Activated T-cell treated with anti-CD3 and anti-CD28 coated beads for 1 hour (primary cell): Measurements from ENCODE around the gene PSME1.

ENCODE experiments used
- DNase-seq: peaks from one replicate; pipeline ENCODE4 v3.0.0-alpha.2; 2020; ENCODE audit warnings: low read depth

The PSME1 gene

DNA sequence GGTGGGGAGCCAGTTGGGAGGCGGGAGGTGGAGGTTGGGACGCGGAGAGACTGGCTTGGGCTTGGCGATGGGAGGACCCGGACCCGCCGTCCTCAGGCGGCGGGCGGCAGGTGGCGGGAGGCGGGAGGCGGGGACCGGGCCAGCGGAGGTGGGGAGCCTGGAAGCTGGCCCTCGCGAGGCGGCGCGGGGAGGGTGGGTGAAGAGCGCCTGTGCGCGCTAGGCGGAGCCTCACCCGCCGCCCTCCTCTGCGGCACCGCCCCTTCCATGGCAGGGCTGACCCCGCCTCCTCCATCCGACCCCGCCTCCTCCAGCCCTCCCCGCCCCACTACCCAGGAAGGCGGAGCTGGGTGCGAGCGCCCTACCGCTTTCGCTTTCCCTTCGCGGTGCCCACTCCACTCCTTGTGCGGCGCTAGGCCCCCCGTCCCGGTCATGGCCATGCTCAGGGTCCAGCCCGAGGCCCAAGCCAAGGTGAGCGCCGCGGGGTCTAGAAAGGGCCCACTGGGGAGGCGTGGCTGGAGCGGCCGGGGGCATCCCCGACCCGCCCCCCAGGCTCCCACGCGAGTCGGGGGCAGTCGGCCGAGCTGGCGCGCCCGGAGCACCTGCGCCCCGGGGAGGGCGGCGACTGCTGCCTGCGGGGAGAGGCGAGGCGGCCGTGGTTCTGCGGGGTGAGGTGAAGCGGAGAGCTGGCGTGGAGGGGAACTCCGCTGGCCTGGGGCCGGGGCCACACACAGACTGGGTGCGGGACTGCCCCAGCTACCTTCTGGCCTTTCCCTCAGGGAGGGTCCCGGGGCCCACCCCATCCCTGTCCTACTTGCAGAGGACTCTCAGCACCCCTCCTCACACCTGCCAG lies at the start of gene PSME1:
PSME1 (plus strand) TSS at position 361 of the 850 bp plus-strand sequence; CDS start at position 430, 69 bp downstream.
- peak; percentile 91 for DNase-seq

- no peak for DNase-seq
Measured at GRCh38 chr14:24087004-24087403, 49.0 kb upstream of the PSME1 start.

- DNase-seq, result no peak
Measured at GRCh38 chr14:24088095-24088494, 47.9 kb upstream of the PSME1 start.

- no peak for DNase-seq
Measured at GRCh38 chr14:24089890-24090289, 46.1 kb upstream of the PSME1 start.

GRCh38 chr14:24092110-24092504 lies 43.9 kb upstream of the PSME1 start:
- DNase-seq, result no peak

DNA sequence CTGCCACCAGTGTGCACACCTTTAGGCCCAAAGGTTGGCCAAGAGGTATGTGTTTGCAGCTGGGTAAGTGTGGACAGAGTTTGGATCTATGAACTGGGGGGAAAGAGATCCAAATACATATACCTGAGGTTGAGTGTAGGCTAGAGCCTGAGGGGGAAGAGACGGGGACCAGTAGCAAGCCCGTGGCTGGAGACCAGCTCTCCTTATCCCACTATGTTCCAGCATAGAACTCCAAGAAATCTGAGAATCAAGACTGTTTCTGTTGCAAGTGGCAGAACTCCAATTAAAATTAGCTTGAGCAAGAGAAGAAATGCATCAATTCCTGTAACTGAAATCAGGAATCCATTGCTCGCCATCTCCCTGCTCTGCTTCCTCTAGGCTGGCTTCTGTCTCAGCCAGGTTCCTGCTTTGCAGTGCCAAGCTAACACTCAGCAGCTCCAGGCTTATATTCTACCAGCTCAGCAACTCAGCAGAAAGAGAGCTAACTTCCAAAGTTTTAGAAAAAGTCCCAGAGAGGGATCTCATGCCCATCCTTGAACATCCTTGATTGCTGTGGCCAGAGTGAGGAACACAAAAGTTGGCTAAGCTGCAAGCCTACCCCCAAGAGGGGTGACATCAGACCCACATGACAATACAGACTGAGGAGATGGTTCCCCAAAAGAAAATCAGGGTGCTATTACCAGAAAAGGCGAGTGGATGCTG lies 43.3 kb upstream of the PSME1 start:
- no peak for DNase-seq

DNA sequence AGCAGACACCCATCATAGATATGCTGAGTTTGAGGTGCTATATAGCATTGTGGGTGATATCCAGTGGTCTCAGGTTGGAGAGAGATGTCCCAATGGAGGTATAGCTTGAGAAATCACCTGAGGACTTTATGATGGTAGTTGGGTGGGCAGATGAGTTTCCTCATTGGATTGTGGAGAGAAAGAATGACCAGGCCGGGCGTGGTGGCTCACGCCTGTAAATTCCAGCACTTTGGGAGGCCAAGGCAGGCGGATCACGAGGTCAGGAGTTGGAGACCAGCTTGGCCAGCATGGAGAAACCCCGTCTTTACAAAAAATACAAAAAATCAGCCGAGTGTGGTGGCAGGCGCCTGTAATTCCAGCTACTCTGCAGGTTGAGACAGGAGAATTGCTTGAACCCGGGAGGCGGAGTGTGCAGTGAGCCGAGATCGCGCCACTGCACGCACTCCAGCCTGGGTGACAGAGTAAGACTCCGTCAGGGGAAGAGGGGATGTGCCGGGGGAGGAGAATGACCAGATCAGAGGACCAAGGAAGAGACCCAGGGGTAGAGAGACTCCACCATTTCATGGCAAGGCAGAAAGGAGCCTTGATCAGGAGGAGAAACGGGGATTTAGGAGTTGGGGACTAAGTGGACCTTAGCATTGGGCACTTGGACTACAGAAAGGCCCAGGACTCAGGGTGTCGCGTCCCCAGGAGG lies 42.6 kb upstream of the PSME1 start:
- DNase-seq, result no peak

DNA sequence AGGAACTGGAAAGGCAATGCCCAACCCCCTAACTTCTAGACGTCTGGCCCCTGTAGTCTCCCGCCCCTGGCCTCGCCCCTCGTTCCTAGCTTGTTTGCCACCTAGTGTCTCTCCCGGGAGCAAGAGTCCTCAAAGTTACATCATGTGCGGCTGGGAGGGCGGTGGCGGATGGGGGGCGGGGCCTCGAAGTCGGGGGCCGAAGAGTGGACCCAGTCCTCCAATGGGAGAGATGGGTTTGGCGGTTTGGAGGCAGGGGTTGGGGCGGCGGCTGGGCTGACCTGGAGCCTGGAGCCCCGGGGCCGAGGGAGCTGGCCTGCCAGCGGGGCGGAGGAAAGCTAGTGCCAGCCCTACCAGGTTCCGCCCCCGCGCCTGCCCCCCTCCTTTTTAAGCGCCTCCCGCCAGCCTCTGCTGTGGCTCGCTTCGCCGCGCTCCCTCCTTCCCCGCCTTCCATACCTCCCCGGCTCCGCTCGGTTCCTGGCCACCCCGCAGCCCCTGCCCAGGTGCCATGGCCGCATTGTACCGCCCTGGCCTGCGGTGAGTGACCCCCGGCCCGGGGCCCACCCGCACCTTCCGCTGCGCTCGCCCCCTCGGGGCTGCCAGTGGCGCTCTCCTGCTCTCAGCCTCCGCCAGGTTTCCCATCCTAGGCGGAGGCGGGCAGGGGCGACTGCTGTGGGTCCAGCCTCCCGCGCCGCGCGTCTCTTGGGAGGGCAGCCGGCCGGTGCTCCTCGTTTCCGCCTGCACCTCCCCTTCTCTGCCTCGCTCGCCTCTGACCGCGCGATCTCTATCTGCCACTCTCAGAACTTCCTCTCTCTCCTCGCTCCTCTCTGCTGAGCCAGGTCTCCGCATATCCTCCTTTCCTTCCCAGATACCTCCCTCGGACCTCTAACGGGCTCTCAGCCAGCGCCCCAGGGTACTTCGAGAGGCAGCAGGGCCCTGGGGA lies 41.8 kb upstream of the PSME1 start, which contains the start of gene PCK2:
PCK2 (plus strand) TSS at position 411 of the 940 bp plus-strand sequence; CDS start at position 506, 95 bp downstream.
- DNase-seq, result peak; percentile 69

GRCh38 chr14:24094841-24095270 lies 41.1 kb upstream of the PSME1 start:
- DNase-seq, result no peak

DNA sequence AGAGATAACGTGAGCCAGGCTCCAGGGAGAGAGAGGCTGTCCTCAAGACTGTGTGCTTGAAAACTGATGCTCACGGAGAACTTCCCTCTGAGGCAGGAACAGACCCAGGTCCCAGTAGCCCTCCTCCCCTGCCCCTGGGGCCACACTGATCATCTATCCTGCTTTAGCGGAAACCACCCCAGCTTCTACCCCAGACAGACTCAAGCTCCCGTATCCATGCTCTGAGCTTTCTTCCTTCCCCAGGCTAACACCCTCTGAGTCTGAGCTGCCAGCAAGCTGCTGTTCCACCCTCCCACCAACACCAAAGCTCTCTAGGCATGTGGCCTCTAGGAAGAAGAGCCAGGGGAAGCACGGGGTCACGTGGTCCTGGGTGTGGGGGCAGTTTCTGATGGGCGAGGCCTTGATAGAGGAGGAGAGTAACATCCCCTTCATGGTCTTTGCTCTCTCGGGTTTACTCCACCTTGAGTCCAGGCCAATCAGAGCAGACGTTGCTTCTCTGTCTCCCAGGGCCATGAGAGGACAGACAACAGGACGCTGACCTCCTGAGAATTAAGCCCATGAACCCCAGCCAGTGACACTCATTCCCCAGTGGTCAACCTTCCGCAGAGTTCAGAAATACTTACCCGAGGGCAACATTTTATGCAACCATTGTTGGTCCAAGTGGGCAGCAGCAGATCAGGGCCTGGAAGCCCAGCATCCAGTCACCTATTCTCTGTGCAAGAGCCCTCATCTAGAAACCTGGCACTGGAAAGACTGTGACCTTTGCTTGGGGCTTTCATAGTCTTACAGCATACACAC lies 40.5 kb upstream of the PSME1 start:
- no peak for DNase-seq

- DNase-seq, result no peak
Measured at GRCh38 chr14:24096545-24097181, 39.3 kb upstream of the PSME1 start.

DNA sequence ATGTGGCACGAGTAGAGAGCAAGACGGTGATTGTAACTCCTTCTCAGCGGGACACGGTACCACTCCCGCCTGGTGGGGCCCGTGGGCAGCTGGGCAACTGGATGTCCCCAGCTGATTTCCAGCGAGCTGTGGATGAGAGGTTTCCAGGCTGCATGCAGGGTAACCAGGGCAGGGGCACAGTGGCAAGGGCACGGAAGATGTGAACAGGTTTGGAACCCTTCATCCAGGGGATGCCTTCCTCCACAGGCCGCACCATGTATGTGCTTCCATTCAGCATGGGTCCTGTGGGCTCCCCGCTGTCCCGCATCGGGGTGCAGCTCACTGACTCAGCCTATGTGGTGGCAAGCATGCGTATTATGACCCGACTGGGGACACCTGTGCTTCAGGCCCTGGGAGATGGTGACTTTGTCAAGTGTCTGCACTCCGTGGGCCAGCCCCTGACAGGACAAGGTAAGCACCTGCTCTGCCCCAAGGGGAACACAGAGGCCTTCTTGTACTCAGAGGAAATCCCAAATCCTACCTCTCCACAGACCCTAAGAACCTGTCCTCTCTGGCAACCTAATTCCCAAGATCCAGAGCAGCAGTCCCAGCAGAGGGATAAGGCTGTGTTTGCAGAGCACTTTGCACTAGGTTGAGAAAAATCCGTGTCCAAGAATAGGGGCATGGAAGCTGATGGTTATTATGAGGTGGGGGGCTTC lies 37.6 kb upstream of the PSME1 start:
- DNase-seq, result no peak

DNA sequence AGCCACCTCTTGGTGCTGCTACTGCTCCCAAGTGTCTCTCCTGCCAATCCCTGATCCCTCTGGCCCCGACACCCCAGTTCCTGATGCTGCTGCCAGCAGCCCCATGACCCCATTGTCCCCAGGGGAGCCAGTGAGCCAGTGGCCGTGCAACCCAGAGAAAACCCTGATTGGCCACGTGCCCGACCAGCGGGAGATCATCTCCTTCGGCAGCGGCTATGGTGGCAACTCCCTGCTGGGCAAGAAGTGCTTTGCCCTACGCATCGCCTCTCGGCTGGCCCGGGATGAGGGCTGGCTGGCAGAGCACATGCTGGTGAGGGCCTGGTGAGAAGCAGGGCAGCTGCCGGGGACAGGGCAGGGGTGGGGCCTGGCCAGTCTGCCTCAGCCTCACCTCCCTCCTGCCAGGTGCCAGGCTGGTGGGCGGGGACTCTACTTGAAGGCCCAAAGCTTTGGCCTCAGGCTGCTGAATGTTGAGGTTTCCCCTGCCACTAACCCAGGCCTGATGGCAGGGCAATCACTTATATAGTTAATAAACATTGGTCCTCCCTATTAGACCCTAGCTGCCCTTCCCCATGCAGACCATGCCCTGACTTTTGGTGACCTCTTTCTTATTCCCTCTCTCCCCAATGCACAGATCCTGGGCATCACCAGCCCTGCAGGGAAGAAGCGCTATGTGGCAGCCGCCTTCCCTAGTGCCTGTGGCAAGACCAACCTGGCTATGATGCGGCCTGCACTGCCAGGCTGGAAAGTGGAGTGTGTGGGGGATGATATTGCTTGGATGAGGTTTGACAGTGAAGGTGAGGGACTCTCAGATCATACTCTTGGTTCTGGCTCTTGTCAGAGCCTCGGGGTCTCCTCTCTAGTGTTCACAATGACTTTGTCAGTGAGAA lies 36.8 kb upstream of the PSME1 start:
- no peak for DNase-seq

- DNase-seq, result no peak
Measured at GRCh38 chr14:24100197-24100981, 35.6 kb upstream of the PSME1 start.

DNA sequence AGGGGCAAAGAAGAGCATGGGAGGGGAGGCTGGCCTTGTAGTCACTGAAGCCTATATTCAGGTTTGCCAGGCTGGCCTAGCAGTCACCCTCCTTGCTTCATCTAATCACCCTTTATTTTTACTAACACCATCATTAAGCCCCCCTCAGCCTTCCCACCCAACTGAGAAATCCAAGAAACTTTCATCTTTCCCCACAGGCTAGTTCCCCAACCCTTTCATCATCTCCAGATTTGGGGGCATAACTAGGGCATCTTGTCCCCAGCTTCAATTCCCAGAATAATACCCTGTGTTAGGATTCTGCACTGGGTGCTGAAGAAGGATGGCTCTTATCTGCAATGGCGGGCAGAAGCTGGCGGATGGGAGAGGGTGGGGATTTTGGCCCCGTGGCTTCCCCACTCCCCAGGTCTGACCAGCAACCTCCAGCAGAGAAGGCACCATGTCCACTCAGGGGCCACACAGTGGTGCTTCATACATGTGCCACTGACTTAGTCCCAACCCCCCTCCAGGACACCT lies 35.0 kb upstream of the PSME1 start:
- DNase-seq, result no peak

- no peak for DNase-seq
Measured at GRCh38 chr14:24102357-24103048, 33.5 kb upstream of the PSME1 start.

DNA sequence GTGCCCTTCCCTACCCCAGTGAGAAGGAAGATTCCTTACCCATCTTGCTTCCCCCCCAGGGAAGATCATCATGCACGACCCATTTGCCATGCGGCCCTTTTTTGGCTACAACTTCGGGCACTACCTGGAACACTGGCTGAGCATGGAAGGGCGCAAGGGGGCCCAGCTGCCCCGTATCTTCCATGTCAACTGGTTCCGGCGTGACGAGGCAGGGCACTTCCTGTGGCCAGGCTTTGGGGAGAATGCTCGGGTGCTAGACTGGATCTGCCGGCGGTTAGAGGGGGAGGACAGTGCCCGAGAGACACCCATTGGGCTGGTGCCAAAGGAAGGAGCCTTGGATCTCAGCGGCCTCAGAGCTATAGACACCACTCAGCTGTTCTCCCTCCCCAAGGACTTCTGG lies 32.5 kb upstream of the PSME1 start:
- no peak for DNase-seq
